ENCODE results near the gene LAP3. TPM values are rescaled to one million over a fixed set of nuclear protein-coding genes. Genes with fewer than 3 reads are reported as not detected.

LAP3 gene
- total RNA-seq, 1 donor from 2014 or later: 94.9 TPM

DNA sequence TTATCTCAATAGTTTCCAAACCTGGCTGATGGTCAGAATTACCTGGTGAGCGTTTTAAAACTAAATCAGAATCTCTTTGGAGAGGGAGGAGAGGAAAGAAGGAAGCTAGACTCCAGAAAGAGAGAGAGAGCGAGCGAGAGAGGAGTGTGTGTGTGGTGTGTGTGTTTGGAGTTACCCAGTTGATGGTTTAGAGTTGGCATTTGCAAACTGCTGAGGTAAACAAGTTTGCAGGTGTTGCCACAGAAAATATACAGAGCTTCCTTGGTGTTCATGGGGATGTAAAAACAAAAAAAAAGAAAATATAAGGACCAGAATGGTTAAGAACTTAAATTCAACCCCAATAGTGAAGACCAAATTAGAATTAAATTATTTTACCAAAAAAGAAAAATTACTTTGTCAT, 26.4 kb upstream of the LAP3 start:
- Mint-ChIP-seq H3K4me3 (ENCODE audit: low read depth) (no peak overlapping the region), H3K27ac (no peak overlapping the region), H3K9me3 (no peaks in the 10 kb centered on the region), H3K36me3 (ENCODE audit: low read depth) (no peaks in the 10 kb centered on the region), H3K27me3 (ENCODE audit: low read depth) (peaks cover 9% of the 10 kb centered on the region), H3K4me1 (ENCODE audit: low read depth) (peaks cover 9% of the 10 kb centered on the region)
- intact Hi-C loops (cut with micrococcal nuclease): no loop called here
- no peak for DNase-seq (ENCODE audit: low spot score)

GRCh38 chr4:17552427-17552826, 24.6 kb upstream of the LAP3 start:
- Mint-ChIP-seq H3K27me3 (ENCODE audit: low read depth) (peaks cover 13% of the 10 kb centered on the region), H3K36me3 (ENCODE audit: low read depth) (no peaks in the 10 kb centered on the region), H3K4me1 (ENCODE audit: low read depth) (peaks cover 9% of the 10 kb centered on the region), H3K27ac (no peak overlapping the region), H3K9me3 (no peaks in the 10 kb centered on the region), H3K4me3 (ENCODE audit: low read depth) (no peak overlapping the region)
- intact Hi-C loops (cut with micrococcal nuclease): no loop called here
- no peak for DNase-seq (ENCODE audit: low spot score)

DNA sequence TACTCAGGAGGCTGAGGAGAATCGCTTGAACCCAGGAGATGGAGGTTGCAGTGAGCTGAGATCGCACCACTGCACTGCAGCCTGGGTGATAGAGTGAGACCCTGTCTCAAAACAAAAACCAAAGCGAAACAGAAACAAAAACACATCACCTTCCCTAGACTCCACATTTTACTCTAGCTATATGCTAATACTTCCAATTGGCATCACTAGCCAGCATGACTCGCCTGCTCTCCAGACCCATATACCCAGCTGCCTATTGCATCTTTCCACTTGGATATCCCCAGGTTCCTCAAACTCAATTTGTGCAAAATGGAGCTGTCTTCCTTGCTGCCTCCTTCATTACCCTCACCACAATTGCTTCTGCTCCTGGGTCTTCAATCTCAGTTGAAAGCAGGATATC, 22.4 kb upstream of the LAP3 start:
- H3K27ac Mint-ChIP-seq: no peak overlapping the region
- H3K4me3 Mint-ChIP-seq (ENCODE audit: low read depth): no peak overlapping the region
- no peaks in the 10 kb centered on the region for H3K9me3 Mint-ChIP-seq
- H3K27me3 Mint-ChIP-seq (ENCODE audit: low read depth): peaks cover 15% of the 10 kb centered on the region
- no peaks in the 10 kb centered on the region for H3K36me3 Mint-ChIP-seq (ENCODE audit: low read depth)
- peaks cover 3% of the 10 kb centered on the region for H3K4me1 Mint-ChIP-seq (ENCODE audit: low read depth)
- intact Hi-C loops (cut with micrococcal nuclease): no loop called here
- DNase-seq (ENCODE audit: low spot score): no peak

DNA sequence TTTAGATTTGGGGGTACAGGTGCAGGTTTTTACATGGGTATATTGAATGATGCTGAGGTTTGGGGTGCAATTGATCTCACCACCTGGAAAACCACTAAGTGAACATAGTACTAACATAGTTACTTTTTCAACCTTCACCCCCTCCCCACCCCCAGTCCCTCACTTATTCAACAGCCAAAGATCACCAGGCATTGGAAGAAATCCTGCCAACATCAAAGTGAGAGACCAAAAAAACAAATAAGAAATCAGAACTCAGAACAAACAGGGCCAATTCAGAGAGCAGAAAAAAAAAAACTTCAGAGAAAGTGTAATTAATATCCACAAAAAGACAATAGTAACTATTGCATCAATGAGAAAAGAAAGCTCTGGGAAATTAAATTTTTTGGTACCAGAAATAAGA, 20.5 kb upstream of the LAP3 start:
- Mint-ChIP-seq H3K36me3 (ENCODE audit: low read depth) (no peaks in the 10 kb centered on the region), H3K4me1 (ENCODE audit: low read depth) (peaks cover 5% of the 10 kb centered on the region), H3K4me3 (ENCODE audit: low read depth) (no peak overlapping the region), H3K27ac (no peak overlapping the region), H3K9me3 (no peaks in the 10 kb centered on the region), H3K27me3 (ENCODE audit: low read depth) (peaks cover 13% of the 10 kb centered on the region)
- no peak for DNase-seq (ENCODE audit: low spot score)
- intact Hi-C loops (cut with micrococcal nuclease): no loop called here

- H3K36me3 Mint-ChIP-seq (ENCODE audit: low read depth): no peaks in the 10 kb centered on the region
- H3K27ac Mint-ChIP-seq: no peak overlapping the region
- H3K4me1 Mint-ChIP-seq (ENCODE audit: low read depth): peaks cover 7% of the 10 kb centered on the region
- intact Hi-C loops (cut with micrococcal nuclease): no loop called here
- H3K9me3 Mint-ChIP-seq: no peaks in the 10 kb centered on the region
- DNase-seq (ENCODE audit: low spot score): no peak
- peaks cover 13% of the 10 kb centered on the region for H3K27me3 Mint-ChIP-seq (ENCODE audit: low read depth)
- no peak overlapping the region for H3K4me3 Mint-ChIP-seq (ENCODE audit: low read depth)
Measured at GRCh38 chr4:17557880-17558279, 19.1 kb upstream of the LAP3 start.

GRCh38 chr4:17558941-17559708, 17.9 kb upstream of the LAP3 start:
- Mint-ChIP-seq H3K4me1 (ENCODE audit: low read depth) (peaks cover 7% of the 10 kb centered on the region), H3K9me3 (no peaks in the 10 kb centered on the region), H3K4me3 (ENCODE audit: low read depth) (no peak overlapping the region), H3K27me3 (ENCODE audit: low read depth) (peaks cover 11% of the 10 kb centered on the region), H3K27ac (no peak overlapping the region), H3K36me3 (ENCODE audit: low read depth) (no peaks in the 10 kb centered on the region)
- intact Hi-C loops (cut with micrococcal nuclease): no loop called here
- no peak for DNase-seq (ENCODE audit: low spot score)

DNA sequence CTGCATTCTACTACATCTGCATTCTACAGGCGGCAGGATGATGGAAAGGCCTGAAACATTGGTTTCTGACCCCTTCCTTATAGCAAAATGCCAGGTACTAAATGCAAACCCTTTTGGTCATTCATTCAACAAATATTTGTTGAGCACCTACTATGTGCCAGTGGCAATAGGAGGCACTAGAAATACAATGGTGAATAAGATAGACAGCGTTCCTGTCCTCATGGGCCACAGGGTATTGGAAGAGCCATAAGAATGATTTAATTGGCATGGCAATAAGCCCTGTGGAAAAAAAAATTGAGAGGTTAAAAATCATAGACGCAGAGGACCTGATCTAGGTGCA, 17.3 kb upstream of the LAP3 start:
- Mint-ChIP-seq H3K36me3 (ENCODE audit: low read depth) (no peaks in the 10 kb centered on the region), H3K4me1 (ENCODE audit: low read depth) (peaks cover 6% of the 10 kb centered on the region), H3K27me3 (ENCODE audit: low read depth) (peaks cover 11% of the 10 kb centered on the region), H3K4me3 (ENCODE audit: low read depth) (no peak overlapping the region), H3K27ac (no peak overlapping the region), H3K9me3 (no peaks in the 10 kb centered on the region)
- DNase-seq (ENCODE audit: low spot score): no peak
- intact Hi-C loops (cut with micrococcal nuclease): no loop called here

- intact Hi-C loops (cut with micrococcal nuclease): no loop called here
- no peak overlapping the region for H3K27ac Mint-ChIP-seq
- H3K36me3 Mint-ChIP-seq (ENCODE audit: low read depth): no peaks in the 10 kb centered on the region
- DNase-seq (ENCODE audit: low spot score): no peak
- peaks cover 8% of the 10 kb centered on the region for H3K27me3 Mint-ChIP-seq (ENCODE audit: low read depth)
- no peaks in the 10 kb centered on the region for H3K9me3 Mint-ChIP-seq
- peaks cover 5% of the 10 kb centered on the region for H3K4me1 Mint-ChIP-seq (ENCODE audit: low read depth)
- H3K4me3 Mint-ChIP-seq (ENCODE audit: low read depth): no peak overlapping the region
Measured at GRCh38 chr4:17560065-17560673, 16.8 kb upstream of the LAP3 start.

- Mint-ChIP-seq H3K4me3 (ENCODE audit: low read depth) (no peak overlapping the region), H3K4me1 (ENCODE audit: low read depth) (peaks cover 5% of the 10 kb centered on the region), H3K9me3 (no peaks in the 10 kb centered on the region), H3K27ac (no peak overlapping the region), H3K27me3 (ENCODE audit: low read depth) (peaks cover 6% of the 10 kb centered on the region), H3K36me3 (ENCODE audit: low read depth) (no peaks in the 10 kb centered on the region)
- DNase-seq (ENCODE audit: low spot score): no peak
- intact Hi-C loops (cut with micrococcal nuclease): no loop called here
Measured at GRCh38 chr4:17561195-17561909, 15.6 kb upstream of the LAP3 start.

DNA sequence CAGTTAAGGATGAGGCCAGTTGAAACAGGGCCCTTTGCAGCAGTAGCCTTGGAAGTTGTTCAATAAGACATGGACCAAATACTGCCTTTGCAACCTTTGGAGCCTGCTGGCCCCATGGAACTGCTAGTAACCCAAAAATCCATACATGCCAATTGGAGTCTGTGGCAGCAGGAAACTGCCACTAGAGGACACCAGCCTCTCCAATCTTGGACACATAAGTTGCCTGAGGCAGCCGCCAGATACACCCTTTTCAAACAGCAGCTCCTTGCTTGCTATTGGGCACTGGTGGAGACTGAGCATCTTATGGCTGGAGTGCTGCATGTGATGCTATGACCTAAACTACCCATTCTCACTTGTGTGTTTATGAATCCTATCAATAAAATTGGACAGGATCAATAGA, 14.8 kb upstream of the LAP3 start:
- Mint-ChIP-seq H3K4me3 (ENCODE audit: low read depth) (no peak overlapping the region), H3K9me3 (no peaks in the 10 kb centered on the region), H3K27ac (no peak overlapping the region), H3K27me3 (ENCODE audit: low read depth) (peaks cover 3% of the 10 kb centered on the region), H3K36me3 (ENCODE audit: low read depth) (no peaks in the 10 kb centered on the region), H3K4me1 (ENCODE audit: low read depth) (peaks cover 5% of the 10 kb centered on the region)
- no peak for DNase-seq (ENCODE audit: low spot score)
- intact Hi-C loops (cut with micrococcal nuclease): no loop called here

GRCh38 chr4:17565846-17566245, 11.2 kb upstream of the LAP3 start:
- intact Hi-C loops (cut with micrococcal nuclease): no loop called here
- Mint-ChIP-seq H3K4me1 (ENCODE audit: low read depth) (peaks cover 5% of the 10 kb centered on the region), H3K27me3 (ENCODE audit: low read depth) (no peaks in the 10 kb centered on the region), H3K9me3 (no peaks in the 10 kb centered on the region), H3K27ac (no peak overlapping the region), H3K36me3 (ENCODE audit: low read depth) (no peaks in the 10 kb centered on the region), H3K4me3 (ENCODE audit: low read depth) (no peak overlapping the region)
- DNase-seq (ENCODE audit: low spot score): no peak

GRCh38 chr4:17567271-17567670, 9.7 kb upstream of the LAP3 start:
- no peak overlapping the region for H3K4me3 Mint-ChIP-seq (ENCODE audit: low read depth)
- no peaks in the 10 kb centered on the region for H3K9me3 Mint-ChIP-seq
- H3K36me3 Mint-ChIP-seq (ENCODE audit: low read depth): no peaks in the 10 kb centered on the region
- no peak overlapping the region for H3K27ac Mint-ChIP-seq
- intact Hi-C loops (cut with micrococcal nuclease): no loop called here
- no peaks in the 10 kb centered on the region for H3K4me1 Mint-ChIP-seq (ENCODE audit: low read depth)
- no peaks in the 10 kb centered on the region for H3K27me3 Mint-ChIP-seq (ENCODE audit: low read depth)
- DNase-seq (ENCODE audit: low spot score): no peak

GRCh38 chr4:17574206-17574605, 2.8 kb upstream of the LAP3 start:
- Mint-ChIP-seq H3K4me3 (ENCODE audit: low read depth) (no peak overlapping the region), H3K9me3 (no peaks in the 10 kb centered on the region), H3K27ac (no peak overlapping the region), H3K27me3 (ENCODE audit: low read depth) (no peaks in the 10 kb centered on the region), H3K4me1 (ENCODE audit: low read depth) (peaks cover 14% of the 10 kb centered on the region), H3K36me3 (ENCODE audit: low read depth) (peaks cover 6% of the 10 kb centered on the region)
- intact Hi-C loops (cut with micrococcal nuclease): no loop called here
- no peak for DNase-seq (ENCODE audit: low spot score)

Measured in activated T-helper 2 cell treated with anti-CD3 and anti-CD28 coated beads, Interferon-gamma antibody, Interleukin-2, Interleukin-4, amounts not matched to agents 10 μg/mL and 5 μg/mL and 100 μg/mL, durations not matched to agents 14 hours and 24 hours and 36 hours (primary cell).